AG04450 (cell line): ENCODE results near the gene MEX3B. TPM values are rescaled to one million over a fixed set of nuclear protein-coding genes. Genes with fewer than 3 reads are reported as not detected.
A peak's percentile ranks its signal among the peaks of the same experiment; 100 is the strongest.

Source experiments
- CTCF ChIA-PET: fragments of 300-600, 350-600 bp; formaldehyde crosslinking; extraction: SDS; loops from one replicate; lab custom pipeline; 2022; ENCODE audit warnings: antibody characterized with exemption, inconsistent platforms; lab: Charles Lee
- POLR2A ChIA-PET: fragments of 350-600 bp; formaldehyde crosslinking; extraction: SDS; loops from one replicate; lab custom pipeline; 2021; ENCODE audit warnings: antibody characterized with exemption, inconsistent platforms; lab: Yijun Ruan, JAX
- DNase-seq: peaks from one replicate; pipeline ENCODE4 v3.0.0-alpha.2; 2011; ENCODE audit warnings: low read depth, low spot score
- H3K27ac ChIP-seq: one replicate; pipeline ENCODE4 v1.5.1; 2012; ENCODE audit warnings: low read depth, low read length, control low read depth
- H3K27me3 ChIP-seq: one replicate; pipeline ENCODE4 v1.6.0; 2012; ENCODE audit warnings: low read length; ENCODE audit not compliant: control insufficient read depth, insufficient read depth
- H3K4me3 ChIP-seq: 2 replicates; pipeline ENCODE4 v1.5.1; 2011; ENCODE audit warnings: mild to moderate bottlenecking, low read depth, low read length, control low read depth
- H3K9me3 ChIP-seq: 2 replicates; pipeline ENCODE4 v1.5.1; 2012; ENCODE audit warnings: low read length; ENCODE audit not compliant: control insufficient read depth, insufficient read depth
- polyA minus RNA-seq: library from RNA; depleted of rRNA, polyadenylated mRNA; stranded (reverse); fragments of >200 nt; gene quantifications from 2 replicates; pipeline ENCODE4 v1.2.3, GENCODE V29; 2011; rRNA and poly(A)+ RNA removed
- polyA plus RNA-seq: library from polyadenylated mRNA; depleted of rRNA; stranded (reverse); fragments of >200 nt; gene quantifications from 2 replicates; pipeline ENCODE4 v1.2.3, GENCODE V29; 2011; rRNA removed
- TF ChIP-seq, protein P1 (sequence below): IDR thresholded peaks from 2 replicates; pipeline ENCODE4 v1.5.1; 2011; ENCODE audit warnings: low read depth, low read length, control low read depth, inconsistent platforms

Gene MEX3B
- polyA plus RNA-seq (6.3 TPM in 2 replicates), polyA minus RNA-seq (6.6 and 9.2 TPM in 2 replicates)

DNA sequence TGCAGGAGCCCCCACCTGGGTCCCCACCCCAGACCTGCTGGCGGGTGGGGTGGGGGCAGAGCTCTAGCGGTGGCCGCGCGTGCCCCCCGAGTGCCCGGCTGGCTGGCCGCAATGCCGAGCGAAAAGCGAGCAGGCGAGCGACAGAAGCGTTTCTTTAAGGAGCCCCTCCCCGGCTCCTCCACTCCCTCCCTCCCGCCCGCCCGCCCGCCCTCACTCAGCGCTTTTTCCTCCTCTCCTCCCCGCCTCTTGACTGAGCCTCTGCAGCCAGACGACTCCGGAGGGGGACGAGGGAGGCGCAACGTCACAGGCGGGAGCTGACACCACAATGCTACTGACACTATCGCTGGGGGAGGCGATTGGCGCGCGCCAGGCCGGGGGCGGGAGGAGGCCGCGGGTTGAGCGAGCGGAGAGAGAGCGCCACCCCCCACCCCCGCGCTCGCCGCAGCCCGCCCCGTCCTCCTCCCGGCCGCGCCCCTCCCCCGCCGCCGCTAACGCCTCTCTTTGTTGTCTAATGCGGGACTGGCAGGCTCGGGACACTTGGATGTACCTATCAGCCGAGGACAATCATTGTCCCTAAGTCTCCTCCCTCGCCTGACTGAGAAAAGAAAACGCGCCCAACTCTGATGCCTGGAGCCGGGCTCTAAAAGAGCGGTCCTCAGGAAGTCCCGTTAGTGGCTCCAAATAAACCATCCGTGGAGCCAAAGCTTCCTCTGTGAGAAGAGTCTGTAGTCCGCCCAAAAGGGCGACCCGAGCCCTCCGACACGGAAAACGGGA is at the start of gene MEX3B:
Gene MEX3B (minus strand): TSS at position 127 of the 774 bp plus-strand sequence. CDS start 313 bp downstream, outside the sequence.
- Histone ChIP-seq H3K4me3 (peak within 1 kb of the TSS; percentile 89), H3K27me3 (no peaks in the 10 kb centered on the region), H3K27ac (peak within 1 kb of the TSS; percentile 98), H3K9me3 (peaks cover 2% of the 10 kb centered on the region; the same call in 1 of the 2 replicates)
- DNase-seq, result peak; percentile 96
- TF ChIP-seq, protein P1, sequence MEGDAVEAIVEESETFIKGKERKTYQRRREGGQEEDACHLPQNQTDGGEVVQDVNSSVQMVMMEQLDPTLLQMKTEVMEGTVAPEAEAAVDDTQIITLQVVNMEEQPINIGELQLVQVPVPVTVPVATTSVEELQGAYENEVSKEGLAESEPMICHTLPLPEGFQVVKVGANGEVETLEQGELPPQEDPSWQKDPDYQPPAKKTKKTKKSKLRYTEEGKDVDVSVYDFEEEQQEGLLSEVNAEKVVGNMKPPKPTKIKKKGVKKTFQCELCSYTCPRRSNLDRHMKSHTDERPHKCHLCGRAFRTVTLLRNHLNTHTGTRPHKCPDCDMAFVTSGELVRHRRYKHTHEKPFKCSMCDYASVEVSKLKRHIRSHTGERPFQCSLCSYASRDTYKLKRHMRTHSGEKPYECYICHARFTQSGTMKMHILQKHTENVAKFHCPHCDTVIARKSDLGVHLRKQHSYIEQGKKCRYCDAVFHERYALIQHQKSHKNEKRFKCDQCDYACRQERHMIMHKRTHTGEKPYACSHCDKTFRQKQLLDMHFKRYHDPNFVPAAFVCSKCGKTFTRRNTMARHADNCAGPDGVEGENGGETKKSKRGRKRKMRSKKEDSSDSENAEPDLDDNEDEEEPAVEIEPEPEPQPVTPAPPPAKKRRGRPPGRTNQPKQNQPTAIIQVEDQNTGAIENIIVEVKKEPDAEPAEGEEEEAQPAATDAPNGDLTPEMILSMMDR, result no peak
- CTCF ChIA-PET, result interaction anchor here (0.6 to 1.4 kb wide), 4 partner anchors 11 to 624 kb away, joined by 3 to 5 read pairs (median 3); no protein-coding TSS in a partner anchor
- POLR2A ChIA-PET, result interaction anchor here (0.5 to 2.3 kb wide), 10 partner anchors 11 to 404 kb away, joined by 3 to 12 read pairs (median 4); no protein-coding TSS in a partner anchor

DNA sequence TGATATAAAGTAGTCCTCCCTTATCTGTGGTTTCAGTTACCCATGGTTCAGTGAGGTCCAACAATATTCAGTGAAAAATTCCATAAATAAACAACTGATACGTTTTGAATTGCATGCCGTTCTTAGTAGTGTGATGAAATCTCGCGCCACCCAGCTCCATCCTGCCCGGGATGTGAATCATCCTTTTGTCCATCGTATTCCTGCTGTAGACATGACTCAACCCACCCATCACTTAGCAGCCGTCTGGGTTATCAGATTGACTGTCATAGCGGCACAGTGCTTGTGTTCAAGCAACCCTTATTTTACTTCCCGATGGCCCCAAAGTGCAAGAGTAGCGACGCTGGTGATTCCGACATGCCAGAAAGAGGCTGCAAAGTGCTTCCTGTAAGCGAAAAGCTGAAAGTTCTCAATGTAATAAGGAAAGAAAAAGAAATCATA is 48.0 kb upstream of the MEX3B start:
- POLR2A ChIA-PET, result interaction anchor here (1.3 kb wide), 1 partner anchor 48 kb away, joined by 7 read pairs; the partner anchor contains the start of gene MEX3B
- TF ChIP-seq, protein P1, result no peak
- Histone ChIP-seq H3K4me3 (peak overlapping the region; percentile 35), H3K27ac (peak overlapping the region; percentile 57), H3K27me3 (no peaks in the 10 kb centered on the region), H3K9me3 (peaks cover 8% of the 10 kb centered on the region)
- DNase-seq, result peak; percentile 79
- CTCF ChIA-PET, result interaction anchor here (1.1 to 1.2 kb wide), 2 partner anchors 14 to 613 kb away, joined by 3 to 4 read pairs; no protein-coding TSS in a partner anchor

DNA sequence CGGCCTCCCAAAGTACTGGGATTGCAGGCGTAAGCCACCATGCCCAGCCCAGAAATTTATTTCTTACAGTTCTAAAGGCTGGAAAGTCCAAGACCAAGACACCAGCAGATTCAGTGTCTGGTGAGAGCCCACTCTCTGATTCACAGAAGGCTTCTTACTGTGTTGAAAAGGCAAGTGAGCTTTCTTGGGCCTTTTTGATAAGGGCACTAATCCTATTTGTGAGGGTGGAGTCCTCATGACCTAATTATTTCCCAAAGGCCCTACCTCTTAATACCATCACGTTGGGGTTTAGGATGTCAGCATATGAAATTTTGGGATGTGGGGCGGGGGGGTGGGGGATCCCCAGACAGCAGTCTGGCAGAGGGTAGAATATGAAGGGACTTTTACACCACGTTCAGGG is 47.5 kb upstream of the MEX3B start:
- ChIA-PET POLR2A (interaction anchor here (1.3 kb wide), 1 partner anchor 47 kb away, joined by 7 read pairs; the partner anchor contains the start of gene MEX3B), CTCF (interaction anchor here (1.1 to 1.2 kb wide), 2 partner anchors 15 to 613 kb away, joined by 3 to 4 read pairs; no protein-coding TSS in a partner anchor)
- no peak for DNase-seq
- TF ChIP-seq, protein P1, result no peak
- Histone ChIP-seq H3K27me3 (no peaks in the 10 kb centered on the region), H3K4me3 (no peak overlapping the region), H3K9me3 (peaks cover 8% of the 10 kb centered on the region), H3K27ac (peak overlapping the region; percentile 39)

DNA sequence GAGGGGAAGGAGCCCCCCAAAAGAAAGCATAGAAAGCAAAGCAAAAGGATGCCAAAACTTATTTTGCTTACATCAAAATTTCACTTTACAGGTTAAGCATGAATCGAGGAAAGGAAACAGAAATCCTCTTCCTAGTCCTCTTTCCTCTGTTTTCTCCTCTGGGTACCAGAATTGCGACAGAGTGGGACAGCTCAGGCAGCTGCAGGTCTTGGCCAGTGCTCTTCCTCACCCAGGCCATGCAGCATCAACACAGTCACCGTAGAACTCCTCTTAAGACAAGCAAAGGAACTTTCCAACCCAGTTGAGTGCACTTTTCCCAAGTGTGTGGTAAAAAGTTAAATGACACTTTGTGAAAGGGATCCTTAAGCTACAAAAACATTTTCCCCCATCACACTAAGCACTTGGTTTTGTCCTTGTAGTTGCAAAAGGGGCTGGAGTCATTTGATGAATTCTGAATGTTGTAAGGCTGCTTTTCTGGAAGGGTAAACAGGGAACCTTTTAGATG is 45.9 kb upstream of the MEX3B start:
- no peak overlapping the region for H3K27ac ChIP-seq
- peaks cover 8% of the 10 kb centered on the region for H3K9me3 ChIP-seq
- TF ChIP-seq, protein P1, result no peak
- H3K4me3 ChIP-seq, result no peak overlapping the region
- ChIA-PET POLR2A (interaction anchor here (1.0 kb wide), 1 partner anchor 46 kb away, joined by 4 read pairs; the partner anchor contains the start of gene MEX3B), CTCF (interaction anchor here (0.5 to 1.7 kb wide), 3 partner anchors 17 to 681 kb away, joined by 3 to 10 read pairs (median 3); no protein-coding TSS in a partner anchor)
- no peaks in the 10 kb centered on the region for H3K27me3 ChIP-seq
- no peak for DNase-seq
